ENCODE data around the gene IQCC.
"Not testable (repeated sequence)": the region's sequence is repeated elsewhere in the genome, so short reads cannot be mapped to it uniquely, and the experiment has no call there.

The IQCC gene

DNA sequence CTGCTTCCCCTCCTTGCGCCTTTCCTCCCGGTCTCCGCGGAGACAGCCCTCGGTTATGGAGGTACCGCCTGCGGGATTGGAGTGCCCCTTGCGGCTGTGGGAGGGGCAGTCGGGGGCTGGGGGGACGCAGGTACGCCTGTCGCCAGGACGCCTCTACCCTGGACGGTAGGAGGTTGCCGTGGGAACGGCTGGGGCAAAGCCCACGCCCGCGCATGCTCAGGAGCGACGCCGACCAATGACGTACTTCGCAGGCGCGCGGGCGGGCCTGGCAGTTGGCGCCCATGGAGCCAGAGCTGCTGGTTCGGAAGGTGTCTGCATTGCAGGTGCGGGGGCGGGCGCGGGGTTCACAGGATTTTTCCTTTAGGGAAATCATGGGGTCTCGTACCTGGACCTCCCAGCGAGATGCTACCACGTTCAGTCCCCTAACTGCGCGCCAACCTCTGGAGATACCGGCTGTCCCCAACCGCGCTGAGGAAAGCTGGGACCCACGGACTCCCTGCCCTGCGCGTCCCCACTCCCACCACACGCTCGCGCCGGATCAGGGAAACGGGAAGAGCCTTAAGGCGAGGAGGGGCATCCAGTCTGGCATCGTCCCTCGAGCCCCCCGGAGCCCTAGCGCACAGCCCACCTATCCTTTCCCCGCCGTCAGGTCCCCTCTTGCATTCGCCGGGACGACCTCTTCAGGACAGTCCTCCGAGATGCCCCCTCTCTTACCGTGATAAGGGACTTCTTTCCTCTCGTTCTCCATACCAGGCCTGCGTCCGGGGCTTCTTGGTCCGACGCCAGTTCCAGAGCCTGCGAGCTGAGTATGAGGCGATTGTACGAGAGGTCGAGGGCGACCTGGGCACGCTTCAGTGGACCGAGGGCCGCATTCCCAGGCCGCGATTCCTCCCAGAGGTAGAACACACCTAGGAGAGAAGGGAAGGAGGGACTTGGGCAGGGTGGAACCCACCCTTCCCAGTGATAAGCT is at the start of gene IQCC:
TSS of gene IQCC (plus strand) at position 271 of the 970 bp plus-strand sequence. CDS start at position 282, 11 bp downstream.
- peak; percentile 78 for DNase-seq

- no peak for DNase-seq
Measured at GRCh38 chr1:32159189-32159588, 46.3 kb upstream of the IQCC start.

DNA sequence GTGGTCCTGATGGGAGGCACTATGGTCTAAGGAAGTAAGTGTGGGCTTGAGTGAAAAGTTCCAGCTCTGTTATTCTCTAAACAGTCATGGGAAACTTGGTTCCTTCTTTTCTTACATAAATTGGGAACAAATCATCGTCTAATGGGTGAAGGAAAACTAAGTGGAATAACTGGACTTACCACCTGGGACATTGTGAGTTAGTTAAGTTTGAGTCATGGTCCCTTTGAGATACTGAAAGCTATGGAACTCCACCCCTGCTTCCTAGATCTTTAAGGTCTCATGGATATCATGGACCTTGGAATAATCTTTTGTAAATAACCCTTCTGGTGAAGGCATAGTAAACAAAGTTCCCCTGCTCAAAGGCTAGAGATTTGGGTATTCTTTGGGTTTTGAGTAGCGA is 42.1 kb upstream of the IQCC start:
- DNase-seq, result no peak

DNA sequence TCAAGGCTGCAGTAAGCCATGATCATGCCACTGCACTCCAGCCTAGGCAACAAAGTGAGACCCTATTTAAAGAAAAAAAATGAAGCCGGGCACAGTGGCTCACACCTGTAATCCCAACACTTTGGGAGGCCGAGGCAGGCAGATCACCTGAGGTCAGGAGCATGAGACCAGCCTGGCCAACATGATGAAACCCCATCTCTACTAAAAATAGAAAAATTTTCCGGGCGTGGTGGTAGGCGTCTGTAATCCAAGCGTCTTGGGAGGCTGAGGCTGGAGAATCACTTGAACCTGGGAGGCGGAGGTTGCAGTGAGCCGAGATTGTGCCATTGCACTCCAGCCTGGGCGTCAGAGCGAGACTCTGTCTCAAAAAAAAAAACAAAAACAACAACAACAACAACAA is 39.8 kb upstream of the IQCC start:
- DNase-seq, result not testable (repeated sequence)

GRCh38 chr1:32170991-32171390 is 34.5 kb upstream of the IQCC start:
- DNase-seq, result no peak

DNA sequence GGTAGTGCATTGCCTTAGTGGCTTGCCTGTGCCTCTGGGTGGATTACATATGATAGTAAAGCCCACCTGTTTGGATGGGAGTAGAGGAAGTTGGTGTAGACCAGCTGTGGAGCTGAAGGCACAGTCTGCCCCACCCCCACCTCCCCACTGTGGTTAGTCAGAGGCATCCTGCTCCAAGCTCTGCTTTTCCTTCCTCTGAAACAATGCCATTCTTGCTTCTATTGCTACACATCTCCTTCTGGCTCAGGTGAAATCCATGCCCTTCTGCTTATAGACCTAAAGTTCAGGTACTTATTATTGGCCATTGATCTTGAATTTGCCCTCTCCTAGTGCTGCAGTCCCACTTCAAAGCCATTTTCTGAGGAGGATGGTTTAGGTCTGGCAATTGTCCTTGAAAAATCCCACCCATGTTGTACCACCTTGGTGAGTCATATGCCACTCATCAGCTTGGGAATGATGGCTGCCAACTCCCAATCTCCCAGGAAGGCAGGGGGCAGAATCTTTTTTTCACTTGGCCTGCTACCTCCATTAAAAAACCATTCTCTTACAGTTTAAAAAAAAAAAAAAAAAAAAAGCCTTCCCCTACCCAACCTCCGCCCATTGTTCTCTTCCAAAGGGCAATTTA is 32.7 kb upstream of the IQCC start:
- no peak for DNase-seq

DNA sequence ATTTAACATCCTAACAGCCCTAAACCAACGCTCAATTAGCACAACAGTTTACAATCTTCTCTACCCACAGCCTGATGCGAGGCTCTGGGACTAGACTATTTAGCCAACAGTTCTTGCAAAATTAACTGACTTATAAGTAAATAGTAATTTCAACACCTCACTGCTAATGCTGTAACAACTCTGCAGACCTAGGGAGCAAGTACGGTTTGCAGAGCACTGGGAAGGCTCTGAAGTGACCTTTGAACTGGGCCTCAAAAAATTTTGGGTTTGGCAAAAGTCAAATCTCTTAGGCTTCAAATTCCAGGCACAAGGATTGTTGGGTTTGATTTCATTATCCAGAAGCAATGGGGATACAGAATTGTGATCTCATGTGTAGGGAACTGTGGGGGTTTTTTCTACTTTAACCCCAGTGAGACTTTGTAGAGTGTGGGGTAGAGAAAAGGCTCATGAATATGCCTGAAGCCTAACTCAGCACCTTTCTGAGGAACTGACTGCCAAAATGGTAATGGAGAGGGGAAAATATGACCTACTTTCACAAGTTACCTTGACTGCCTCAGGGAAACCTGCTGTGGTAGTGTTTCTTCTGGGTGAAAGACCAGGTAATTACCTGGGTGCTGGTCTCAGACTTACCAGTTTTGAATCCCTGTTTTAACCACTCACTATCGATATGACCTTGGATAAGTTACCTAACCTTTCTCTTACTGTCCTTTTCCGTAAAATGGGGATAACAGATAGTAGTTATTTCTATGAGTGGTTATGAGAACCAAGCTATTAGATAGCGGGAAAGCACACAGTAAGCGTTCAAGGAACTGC is 26.9 kb upstream of the IQCC start:
- no peak for DNase-seq

DNA sequence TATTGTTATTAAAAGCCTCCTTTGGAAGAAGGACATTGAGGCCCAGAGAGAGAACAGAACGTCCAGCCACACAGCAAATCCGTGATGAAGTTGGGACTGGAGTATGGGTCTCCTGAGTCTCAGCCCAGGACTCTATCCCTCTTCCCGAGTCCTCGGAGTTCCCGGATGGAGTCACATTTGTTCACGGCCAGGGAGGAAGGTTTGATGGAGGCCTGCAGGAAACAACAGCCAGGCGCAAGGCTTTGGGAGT is 26.4 kb upstream of the IQCC start:
- peak; percentile 64 for DNase-seq

DNA sequence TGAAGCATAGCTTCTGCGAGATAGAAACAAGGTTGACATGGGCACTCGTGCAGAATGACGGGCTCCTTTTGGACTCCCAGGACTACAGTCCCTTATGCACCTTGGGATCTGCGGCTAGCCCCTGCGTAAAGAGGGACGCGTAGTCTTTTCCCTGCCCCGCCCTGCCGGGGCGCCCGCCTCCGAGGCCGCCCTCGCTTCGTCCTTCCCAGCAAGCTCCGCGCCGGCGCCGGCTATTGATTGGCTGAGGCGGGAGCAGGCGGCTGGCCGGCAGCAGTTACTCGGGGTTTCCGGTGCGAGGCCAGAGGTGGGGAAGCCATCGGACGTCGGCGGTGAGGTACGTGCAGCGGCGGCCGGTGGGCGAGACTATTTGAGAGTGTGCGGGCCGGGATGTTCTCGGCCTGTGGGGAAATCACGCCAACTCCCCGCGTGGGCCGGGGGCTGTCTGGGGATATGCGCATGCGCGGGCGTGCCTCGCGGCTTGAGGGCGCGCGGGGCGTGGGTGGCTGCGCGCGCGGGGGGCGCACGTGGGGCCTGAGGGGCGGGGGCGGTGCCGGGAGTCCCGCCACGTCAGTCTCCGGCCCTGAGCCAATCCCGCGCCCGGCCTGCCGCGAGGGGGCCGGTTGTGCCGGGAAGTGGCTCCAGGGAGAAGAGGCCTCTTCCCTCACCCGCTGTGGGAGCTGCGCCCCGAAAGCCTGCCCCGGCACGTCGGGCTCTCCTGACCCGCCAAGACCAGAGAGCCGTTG is 25.9 kb upstream of the IQCC start, which contains the start of gene TXLNA:
TSS of gene TXLNA (plus strand) at position 233 of the 743 bp plus-strand sequence. CDS start 671 bp downstream, outside the sequence.
- peak; percentile 85 for DNase-seq

DNA sequence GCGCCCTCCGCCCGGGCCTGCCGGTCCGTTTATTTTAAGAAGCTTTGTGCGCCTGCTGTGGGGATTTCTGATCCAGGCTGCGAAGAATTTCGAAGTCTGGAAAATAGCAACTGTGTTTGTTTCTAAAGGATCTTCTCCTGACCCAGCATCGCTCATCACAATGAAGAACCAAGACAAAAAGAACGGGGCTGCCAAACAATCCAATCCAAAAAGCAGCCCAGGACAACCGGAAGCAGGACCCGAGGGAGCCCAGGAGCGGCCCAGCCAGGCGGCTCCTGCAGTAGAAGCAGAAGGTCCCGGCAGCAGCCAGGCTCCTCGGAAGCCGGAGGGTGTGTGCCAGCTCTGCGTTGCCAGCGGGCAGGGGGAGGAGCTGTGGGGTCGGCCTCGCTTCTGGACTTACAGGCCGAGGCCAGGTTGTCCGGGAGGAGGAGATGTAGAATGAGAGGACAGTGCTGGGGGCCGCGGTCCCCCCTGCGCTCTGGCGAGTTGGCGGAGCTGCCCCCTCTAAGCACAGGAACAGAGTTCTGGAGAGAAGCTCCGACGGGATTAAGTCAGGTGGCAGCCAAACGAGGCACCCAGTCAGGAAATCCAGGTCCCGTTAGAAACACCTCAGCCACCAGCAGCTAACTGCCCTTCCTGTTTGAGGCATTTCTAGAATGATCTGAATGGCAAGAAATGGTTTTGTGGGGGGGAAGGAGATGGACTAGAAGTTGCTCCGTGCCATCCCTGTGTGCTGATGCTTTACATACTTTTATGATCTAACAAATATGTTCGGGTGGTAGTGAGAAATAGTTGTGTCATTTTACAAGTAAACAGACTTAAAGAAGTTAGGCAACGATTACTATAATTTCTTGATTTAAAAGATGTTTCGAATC is 25.0 kb upstream of the IQCC start:
- no peak for DNase-seq

GRCh38 chr1:32181065-32181464 is 24.4 kb upstream of the IQCC start:
- DNase-seq, result no peak

- DNase-seq, result no peak
Measured at GRCh38 chr1:32181563-32181962, 23.9 kb upstream of the IQCC start.

DNA sequence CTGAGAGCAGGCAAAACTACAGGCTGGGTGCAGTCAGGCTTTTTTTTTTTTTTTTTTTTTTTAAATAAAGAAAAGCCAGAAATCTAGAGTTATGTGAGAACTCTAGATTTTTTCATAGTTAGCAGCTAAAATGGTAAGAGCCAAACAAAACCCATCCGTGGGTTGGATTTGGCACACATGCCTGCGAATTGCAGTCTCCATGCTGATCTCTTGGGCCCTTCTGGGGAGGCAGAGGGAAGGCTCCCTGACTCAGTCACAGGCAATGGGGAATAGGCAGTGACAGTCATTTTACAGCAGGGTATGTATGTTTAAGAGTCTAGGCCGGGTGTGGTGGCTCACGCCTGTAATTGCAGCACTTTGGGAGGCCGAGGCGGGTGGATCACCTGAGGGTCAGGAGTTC is 23.4 kb upstream of the IQCC start:
- DNase-seq, result no peak

DNA sequence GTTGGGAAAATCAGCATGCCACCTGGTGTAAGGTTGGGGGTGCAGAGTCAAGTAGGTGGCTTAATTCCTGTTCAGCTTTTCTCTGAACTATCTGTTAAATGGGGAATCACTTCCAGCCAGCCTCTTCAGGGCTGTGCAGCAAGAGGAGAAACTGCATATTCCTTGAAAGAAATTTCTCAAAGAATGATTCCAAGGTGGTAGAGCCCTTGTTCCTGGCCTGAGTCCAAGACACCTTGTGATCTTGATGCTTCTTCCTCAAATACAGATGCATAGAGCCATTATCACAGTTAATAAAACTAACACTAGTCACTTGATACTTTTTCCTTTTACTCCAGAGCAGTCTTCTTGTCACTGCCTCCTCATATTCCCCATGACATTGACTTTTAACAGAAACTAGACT is 20.8 kb upstream of the IQCC start:
- no peak for DNase-seq

DNA sequence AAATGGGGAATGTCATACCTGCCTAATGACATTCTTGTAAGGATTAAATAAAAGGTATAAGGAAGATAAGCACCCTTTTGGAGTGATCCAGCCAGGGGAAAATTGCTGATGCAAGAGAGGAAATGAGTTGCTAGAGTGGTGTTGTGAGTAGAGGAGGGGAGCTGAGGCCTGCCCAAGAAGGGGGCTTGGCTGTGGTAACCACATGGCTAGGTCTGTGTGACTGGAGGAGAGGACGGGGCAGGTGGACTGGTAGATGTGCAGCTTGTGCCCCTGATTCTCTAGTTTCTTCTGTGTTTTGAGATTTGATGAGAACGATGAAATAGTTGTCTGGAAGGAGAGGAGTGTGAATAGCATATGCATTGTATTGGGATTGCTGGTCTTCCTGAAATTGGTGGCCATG is 19.4 kb upstream of the IQCC start:
- no peak for DNase-seq

DNA sequence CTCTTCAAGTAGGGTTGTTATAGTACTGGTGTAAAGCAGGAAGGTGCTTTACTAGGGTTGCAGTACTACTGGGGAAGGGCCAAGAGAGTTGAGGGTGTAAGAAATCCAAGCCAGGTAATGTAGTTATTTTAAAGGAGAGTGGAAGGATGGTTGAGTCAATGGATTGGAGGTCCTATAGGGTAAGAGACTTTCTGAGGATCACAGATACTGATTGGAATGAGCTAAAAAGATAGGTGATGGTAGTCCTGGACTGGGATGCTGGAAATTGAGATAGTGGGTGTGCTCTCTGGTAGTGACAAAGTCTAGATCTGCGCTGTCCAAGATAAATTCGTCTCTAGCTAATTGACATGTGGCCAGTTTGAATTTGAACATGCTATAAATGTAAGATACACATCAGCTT is 19.0 kb upstream of the IQCC start:
- no peak for DNase-seq

GRCh38 chr1:32187850-32188249 is 17.6 kb upstream of the IQCC start:
- no peak for DNase-seq

DNA sequence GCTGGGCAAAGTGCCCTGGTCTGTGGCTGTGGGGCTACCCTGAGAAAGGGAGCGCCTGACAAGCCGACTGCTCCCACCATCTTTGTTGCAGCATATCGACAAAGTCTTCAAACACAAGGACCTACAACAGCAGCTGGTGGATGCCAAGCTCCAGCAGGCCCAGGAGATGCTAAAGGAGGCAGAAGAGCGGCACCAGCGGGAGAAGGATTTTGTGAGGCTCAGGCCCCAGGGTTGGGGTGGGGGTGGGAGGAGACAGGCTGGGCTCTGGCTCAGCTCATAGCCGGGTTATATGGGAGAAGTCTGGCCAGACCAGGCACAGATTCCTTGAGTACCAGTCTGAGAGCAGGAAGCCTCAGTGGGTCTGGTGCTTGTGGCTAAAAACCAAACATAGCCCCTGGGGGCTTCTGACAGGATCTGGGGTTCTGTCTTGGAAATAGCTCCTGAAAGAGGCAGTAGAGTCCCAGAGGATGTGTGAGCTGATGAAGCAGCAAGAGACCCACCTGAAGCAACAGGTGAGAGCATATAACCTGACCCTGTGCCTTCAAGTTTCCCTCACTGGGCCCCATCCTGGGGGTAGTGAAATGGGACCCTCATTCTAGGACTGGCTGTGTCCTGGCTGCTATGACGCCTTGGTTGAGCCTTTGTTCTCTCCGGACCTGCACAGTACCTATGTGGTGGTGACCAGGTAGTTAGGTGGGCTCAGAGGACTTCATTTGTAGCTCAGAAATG is 13.1 kb upstream of the IQCC start:
- no peak for DNase-seq

GRCh38 chr1:32194984-32195383 is 10.5 kb upstream of the IQCC start:
- no peak for DNase-seq

DNA sequence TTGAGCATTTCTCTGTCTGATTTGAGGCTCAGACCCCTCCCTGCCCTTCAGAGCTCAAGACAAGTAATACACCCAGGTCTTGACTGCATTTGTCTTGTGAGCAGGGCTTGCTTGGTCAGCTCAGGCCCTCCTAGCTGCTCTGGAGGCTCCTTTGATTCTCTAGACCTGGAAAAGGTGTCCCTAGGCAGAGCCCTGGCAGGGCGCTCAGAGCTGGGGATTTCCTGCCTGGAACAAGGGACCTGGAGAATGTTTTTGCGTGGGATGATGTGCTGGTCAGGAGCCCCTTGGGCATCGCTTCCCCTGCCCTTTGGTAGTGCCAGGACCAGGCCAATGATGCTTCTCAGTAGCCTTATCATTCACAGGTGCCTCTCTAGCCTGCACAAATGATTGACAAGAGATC is 9.9 kb upstream of the IQCC start:
- DNase-seq, result no peak
